ENCODE results near the gene DGAT2.
"Not testable (repeated sequence)": the region's sequence is repeated elsewhere in the genome, so short reads cannot be mapped to it uniquely, and the experiment has no call there.

DNA sequence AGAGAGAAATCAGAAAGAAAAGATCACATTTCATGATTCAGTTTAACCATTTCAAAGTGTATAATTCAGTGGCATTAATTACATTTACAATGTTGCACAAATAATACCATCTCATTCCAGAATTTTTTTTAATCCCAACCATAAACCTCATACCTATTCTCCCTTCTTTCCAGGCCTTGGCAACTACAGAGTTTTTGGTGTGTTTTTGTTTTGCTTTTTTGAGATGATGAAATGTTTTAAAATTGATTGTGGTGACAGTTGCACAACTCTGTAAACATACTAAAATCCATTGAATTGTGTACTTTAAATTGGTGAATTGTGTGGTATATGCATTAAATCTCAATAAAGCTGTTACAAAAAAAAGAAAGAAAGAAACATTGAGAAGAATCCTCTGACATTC, 13.6 kb upstream of the DGAT2 start:
- TF ChIP-seq, protein P1, sequence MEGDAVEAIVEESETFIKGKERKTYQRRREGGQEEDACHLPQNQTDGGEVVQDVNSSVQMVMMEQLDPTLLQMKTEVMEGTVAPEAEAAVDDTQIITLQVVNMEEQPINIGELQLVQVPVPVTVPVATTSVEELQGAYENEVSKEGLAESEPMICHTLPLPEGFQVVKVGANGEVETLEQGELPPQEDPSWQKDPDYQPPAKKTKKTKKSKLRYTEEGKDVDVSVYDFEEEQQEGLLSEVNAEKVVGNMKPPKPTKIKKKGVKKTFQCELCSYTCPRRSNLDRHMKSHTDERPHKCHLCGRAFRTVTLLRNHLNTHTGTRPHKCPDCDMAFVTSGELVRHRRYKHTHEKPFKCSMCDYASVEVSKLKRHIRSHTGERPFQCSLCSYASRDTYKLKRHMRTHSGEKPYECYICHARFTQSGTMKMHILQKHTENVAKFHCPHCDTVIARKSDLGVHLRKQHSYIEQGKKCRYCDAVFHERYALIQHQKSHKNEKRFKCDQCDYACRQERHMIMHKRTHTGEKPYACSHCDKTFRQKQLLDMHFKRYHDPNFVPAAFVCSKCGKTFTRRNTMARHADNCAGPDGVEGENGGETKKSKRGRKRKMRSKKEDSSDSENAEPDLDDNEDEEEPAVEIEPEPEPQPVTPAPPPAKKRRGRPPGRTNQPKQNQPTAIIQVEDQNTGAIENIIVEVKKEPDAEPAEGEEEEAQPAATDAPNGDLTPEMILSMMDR (IDR thresholded peaks at IDR 0.05) = not testable (repeated sequence)
- not testable (repeated sequence) for TF ChIP-seq POLR2A (IDR thresholded peaks at IDR 0.05)

Data from suprapubic skin (tissue), 3 donors.